SK-N-SH (cell line): ENCODE data around the gene CARMIL3. TPM values are rescaled to one million over a fixed set of nuclear protein-coding genes. Genes with fewer than 3 reads are reported as not detected.
A peak's percentile ranks its signal among the peaks of the same experiment; 100 is the strongest.

Experiments used
- CTCF ChIA-PET: fragments of 300-600, 350-600 bp; formaldehyde crosslinking; extraction: SDS; loops from one replicate; lab custom pipeline; 2021; lab: Yijun Ruan, JAX
- POLR2A ChIA-PET: fragments of 350-600 bp; sonication (Branson Sonifier 250); formaldehyde crosslinking; extraction: SDS; loops from one replicate; lab custom pipeline; 2020; ENCODE audit warnings: antibody characterized with exemption, inconsistent platforms; lab: Yijun Ruan, JAX
- DNase-seq: peaks from one replicate; pipeline ENCODE4 v3.0.0; 2012
- H2AFZ ChIP-seq: fragments of 200-600 bp; sonication (generic); 2 replicates; pipeline ENCODE4 v1.8.1; 2016; ENCODE audit warnings: antibody characterized with exemption, mild to moderate bottlenecking, low read depth
- H3F3A ChIP-seq: fragments of 200-600 bp; sonication (generic); replicated peaks from 2 replicates; pipeline ENCODE3; 2016; ENCODE audit warnings: antibody characterized with exemption, mild to moderate bottlenecking; ENCODE audit not compliant: insufficient read depth
- H3K27ac ChIP-seq, 2 experiments: fragments of 200-500 bp in 1 of 2; fragments of 200-600 bp in 1 of 2; sonication (Bioruptor generic) in 1 of 2; sonication (generic), shearing (Covaris generic) in 1 of 2; 2 replicates each; pipeline versions ENCODE4 v1.5.1 to v1.6.1; 2014 to 2016; ENCODE audit warnings: low read depth in 2 of 2, inconsistent platforms in 1 of 2, low read length in 1 of 2, mild to moderate bottlenecking in 1 of 2, mixed read lengths in 1 of 2
- H3K27me3 ChIP-seq: fragments of 200-600 bp; sonication (generic), shearing (Covaris generic); 2 replicates; pipeline ENCODE4 v1.6.1; 2016; ENCODE audit warnings: mixed run types; ENCODE audit not compliant: insufficient read depth
- H3K36me3 ChIP-seq, 2 experiments: fragments of 200-500 bp in 1 of 2; fragments of 200-600 bp in 1 of 2; sonication (Bioruptor generic) in 1 of 2; sonication (generic) in 1 of 2; replicated peaks in 1 of 2; 2 replicates each; pipeline versions ENCODE3 to v1.5.1; 2014 to 2016; ENCODE audit warnings: low read length in 1 of 2, mild to moderate bottlenecking in 1 of 2; ENCODE audit not compliant: insufficient read depth in 2 of 2, control insufficient read depth in 1 of 2
- H3K4me1 ChIP-seq, 2 experiments: fragments of 200-500 bp in 1 of 2; fragments of 200-600 bp in 1 of 2; sonication (Bioruptor generic) in 1 of 2; sonication (generic), shearing (Covaris generic) in 1 of 2; 2 replicates each; pipeline versions ENCODE4 v1.5.1 to v1.6.1; 2014 to 2016; ENCODE audit warnings: low read depth in 1 of 2, low read length in 1 of 2, mixed run types in 1 of 2; ENCODE audit not compliant: insufficient read depth in 2 of 2, control insufficient read depth in 1 of 2
- H3K4me2 ChIP-seq: fragments of 200-600 bp; sonication (generic), shearing (Covaris generic); 2 replicates; pipeline ENCODE4 v1.6.1; 2017; ENCODE audit warnings: mixed run types
- H3K4me3 ChIP-seq, 2 experiments: fragments of 200-500 bp in 1 of 2; fragments of 200-600 bp in 1 of 2; sonication (Bioruptor generic) in 1 of 2; sonication (generic), shearing (Covaris generic) in 1 of 2; 2 replicates each; pipeline versions ENCODE4 v1.5.1 to v1.8.1; 2014 to 2016; ENCODE audit warnings: low read depth in 2 of 2, inconsistent platforms in 1 of 2, low read length in 1 of 2, mild to moderate bottlenecking in 1 of 2, mixed read lengths in 1 of 2, moderate library complexity in 1 of 2
- H3K79me2 ChIP-seq: fragments of 200-600 bp; sonication (generic); 2 replicates; pipeline ENCODE4 v1.8.1; 2017; ENCODE audit warnings: mild to moderate bottlenecking; ENCODE audit not compliant: insufficient read depth
- H3K9ac ChIP-seq: fragments of 200-600 bp; sonication (generic); 2 replicates; pipeline ENCODE4 v1.6.1; 2017; ENCODE audit warnings: mixed run types
- H3K9me2 ChIP-seq: fragments of 200-600 bp; sonication (generic); 2 replicates; pipeline ENCODE4 v1.6.1; 2017; ENCODE audit warnings: mixed run types
- H3K9me3 ChIP-seq: fragments of 200-600 bp; sonication (generic); 2 replicates; pipeline ENCODE4 v1.6.1; 2017; ENCODE audit warnings: mixed run types, mild to moderate bottlenecking, moderate library complexity
- H4K20me1 ChIP-seq: fragments of 200-600 bp; sonication (generic); 2 replicates; pipeline ENCODE4 v1.6.1; 2017; ENCODE audit warnings: mild to moderate bottlenecking, mixed run types; ENCODE audit not compliant: insufficient read depth
- CHD2 ChIP-seq: fragments of 150-350 bp; IDR thresholded peaks from 2 replicates; pipeline ENCODE4 v1.6.1; 2018; ENCODE audit warnings: low read length; ENCODE audit not compliant: partially characterized antibody
- ELF1 ChIP-seq: IDR thresholded peaks from 2 replicates; pipeline ENCODE4 v1.4.0; 2012
- EP300 ChIP-seq, 2 experiments: IDR thresholded peaks; 2 replicates each; pipeline versions ENCODE4 v1.4.0 to v1.6.1; 2012; ENCODE audit warnings: borderline replicate concordance in 1 of 2, low read depth in 1 of 2, low read length in 1 of 2
- EZH2phosphoT487 ChIP-seq: fragments of 200-600 bp; sonication (generic); IDR thresholded peaks from 2 replicates; pipeline ENCODE4 v1.6.1; 2017; ENCODE audit warnings: low read depth, mixed run types, mild to moderate bottlenecking, antibody characterized with exemption, moderate library complexity, borderline replicate concordance
- FOXJ3 ChIP-seq: sonication (generic); formaldehyde crosslinking; IDR thresholded peaks from 2 replicates; pipeline ENCODE4 v1.5.1; 2020; ENCODE audit warnings: mild to moderate bottlenecking, missing genetic modification reagents
- FOXM1 ChIP-seq: IDR thresholded peaks from 2 replicates; pipeline ENCODE4 v1.4.0; 2012; ENCODE audit warnings: low read depth, mild to moderate bottlenecking
- GATA2 ChIP-seq: sonication (generic); formaldehyde crosslinking; IDR thresholded peaks from 2 replicates; pipeline ENCODE4 v1.5.0; 2020; ENCODE audit warnings: mild to moderate bottlenecking, missing genetic modification reagents
- JUND ChIP-seq: IDR thresholded peaks from 2 replicates; pipeline ENCODE4 v1.4.0; 2012
- MEF2A ChIP-seq: IDR thresholded peaks from 2 replicates; pipeline ENCODE4 v1.4.0; 2012; ENCODE audit warnings: low read depth, borderline replicate concordance
- MXI1 ChIP-seq: IDR thresholded peaks from 2 replicates; pipeline ENCODE4 v1.6.1; 2012; ENCODE audit warnings: mild to moderate bottlenecking, low read depth, low read length, improper control_type of control experiment
- NFIC ChIP-seq: IDR thresholded peaks from 2 replicates; pipeline ENCODE4 v1.4.0; 2012; ENCODE audit warnings: borderline replicate concordance
- NRF1 ChIP-seq: IDR thresholded peaks from 2 replicates; pipeline ENCODE4 v1.6.1; 2012; ENCODE audit warnings: low read depth, mild to moderate bottlenecking, low read length
- POLR2AphosphoS5 ChIP-seq: IDR thresholded peaks from 2 replicates; pipeline ENCODE4 v1.6.1; 2012; ENCODE audit warnings: low read depth, low read length
- RAD21 ChIP-seq: IDR thresholded peaks from 2 replicates; pipeline ENCODE4 v1.6.1; 2012; ENCODE audit warnings: mild to moderate bottlenecking, low read length
- RCOR1 ChIP-seq: fragments of 150-350 bp; IDR thresholded peaks from 2 replicates; pipeline ENCODE4 v1.6.1; 2017; ENCODE audit warnings: antibody characterized with exemption, low read length
- RXRA ChIP-seq: IDR thresholded peaks from 2 replicates; pipeline ENCODE4 v1.4.0; 2012; ENCODE audit warnings: low read depth, mild to moderate bottlenecking, borderline replicate concordance
- SIN3A ChIP-seq: IDR thresholded peaks from 2 replicates; pipeline ENCODE4 v1.6.1; 2012; ENCODE audit warnings: low read depth, mild to moderate bottlenecking, low read length, moderate library complexity, borderline replicate concordance
- TAF1 ChIP-seq: IDR thresholded peaks from 2 replicates; pipeline ENCODE4 v1.6.1; 2012; ENCODE audit warnings: low read depth, mild to moderate bottlenecking, low read length, moderate library complexity, borderline replicate concordance
- TEAD4 ChIP-seq: IDR thresholded peaks from 2 replicates; pipeline ENCODE4 v1.4.0; 2012; ENCODE audit warnings: mild to moderate bottlenecking, borderline replicate concordance; ENCODE audit not compliant: insufficient read depth
- YY1 ChIP-seq: IDR thresholded peaks from 2 replicates; pipeline ENCODE4 v1.4.0; 2012; ENCODE audit warnings: low read depth, mild to moderate bottlenecking
- WGBS: methylation state at CpG from one replicate; pipeline ENCODE4 v1.1.6; 2017; ENCODE audit warnings: low lambda C conversion rate; 5-methylcytosine and 5-hydroxymethylcytosine counted together
- polyA plus RNA-seq, 3 experiments: library from polyadenylated mRNA; depleted of rRNA; stranded (reverse); fragments of >200 nt; gene quantifications; 2 replicates each; pipeline ENCODE4 v1.2.3, GENCODE V29; 2012
- TF ChIP-seq, protein P1 (sequence below): IDR thresholded peaks from 2 replicates; pipeline ENCODE4 v1.4.0; 2012; ENCODE audit warnings: low read depth
- TF ChIP-seq, protein P2 (sequence below): fragments of 150-350 bp; IDR thresholded peaks from 2 replicates; pipeline ENCODE4 v1.6.1; 2016; ENCODE audit warnings: mild to moderate bottlenecking, low read depth, low read length
- TF ChIP-seq, protein P3 (sequence below): IDR thresholded peaks from 2 replicates; pipeline ENCODE4 v1.4.0; 2012; ENCODE audit warnings: low read depth, borderline replicate concordance
- TF ChIP-seq, protein P4 (sequence below): fragments of 150-350 bp; IDR thresholded peaks from 2 replicates; pipeline ENCODE4 v1.6.1; 2017; ENCODE audit warnings: antibody characterized with exemption, low read length, low read depth, borderline replicate concordance
- TF ChIP-seq, protein P5 (sequence below): IDR thresholded peaks from 2 replicates; pipeline ENCODE4; 2012
- TF ChIP-seq, protein P6 (sequence below): fragments of 200-600 bp; sonication (generic); IDR thresholded peaks from 2 replicates; pipeline ENCODE4 v1.6.1; 2017; ENCODE audit warnings: antibody characterized with exemption, mild to moderate bottlenecking, moderate library complexity

CARMIL3 gene
- polyA plus RNA-seq, 1 of the 3 experiments (the other 2 are of a cell fraction) = 0.43 TPM

DNA sequence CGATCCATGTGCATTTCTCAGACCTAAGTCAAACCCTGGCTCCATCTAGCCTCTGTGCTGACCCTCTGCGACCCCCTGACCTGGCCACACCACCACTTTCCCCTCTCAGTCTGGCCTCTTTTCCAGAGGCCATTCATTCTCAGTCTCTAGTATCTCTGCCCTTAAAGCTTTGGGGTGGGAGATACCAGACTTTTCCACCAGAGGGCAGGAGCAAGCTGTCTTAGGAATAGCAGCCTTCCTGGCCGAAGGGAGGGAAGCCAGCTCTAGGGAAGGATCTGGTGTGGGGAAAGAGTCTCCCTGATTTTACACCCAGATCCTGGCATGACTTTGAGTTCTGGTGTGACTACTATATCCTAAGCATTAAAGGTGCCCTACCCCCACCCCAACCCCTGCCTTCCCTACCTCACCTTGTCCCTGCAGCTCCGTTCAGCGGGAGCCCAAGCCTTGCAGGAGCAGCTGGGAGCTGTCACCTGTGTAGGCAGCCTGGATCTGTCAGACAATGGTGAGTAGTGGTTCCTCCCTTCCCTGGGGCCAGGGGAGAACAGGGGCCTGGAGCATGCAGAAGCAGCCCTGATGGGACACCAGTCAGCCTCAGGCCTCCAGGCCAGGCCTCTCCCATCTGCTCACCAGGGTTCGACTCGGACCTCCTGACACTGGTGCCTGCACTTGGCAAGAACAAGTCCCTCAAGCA is 6.6 kb downstream of the CARMIL3 start:
- ChIA-PET POLR2A (interaction anchor here (0.6 to 2.4 kb wide), 7 partner anchors 22 to 57 kb away, joined by 3 to 44 read pairs (median 5); partner anchors contain the start of gene PCK2), CTCF (interaction anchor here (0.6 to 42.8 kb wide), 21 partner anchors 12 to 489 kb away, joined by 3 to 1159 read pairs (median 5); partner anchors contain the start of genes CPNE6, DCAF11, FITM1 and IPO4)
- Histone ChIP-seq H3K9me3 (no peaks in the 10 kb centered on the region), H3K79me2 (no peaks in the 10 kb centered on the region), H3K36me3 (no peaks in the 10 kb centered on the region), H3K9me2 (no peaks in the 10 kb centered on the region), H3K27me3 (no peaks in the 10 kb centered on the region), H3K4me1 (peaks cover 0 to 3% of the 10 kb centered on the region in 2 experiments; a peak in 1 of 4 replicates), H3K9ac (no peak overlapping the region), H3K4me2 (no peak overlapping the region), H3K27ac (no peak overlapping the region), H2AFZ (no peak overlapping the region), H3K4me3 (no peak overlapping the region; a peak in 1 of 4 replicates), H3F3A (no peaks in the 10 kb centered on the region), H4K20me1 (no peaks in the 10 kb centered on the region)
- WGBS = 50% methylated on average over 4 of the region's 7 CpGs
- DNase-seq = peak; percentile 91
- no peak for TF ChIP-seq MXI1
- no peak for TF ChIP-seq RXRA
- TF ChIP-seq, protein P1, sequence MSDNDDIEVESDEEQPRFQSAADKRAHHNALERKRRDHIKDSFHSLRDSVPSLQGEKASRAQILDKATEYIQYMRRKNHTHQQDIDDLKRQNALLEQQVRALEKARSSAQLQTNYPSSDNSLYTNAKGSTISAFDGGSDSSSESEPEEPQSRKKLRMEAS = no peak
- TF ChIP-seq SIN3A = no peak
- TF ChIP-seq, protein P2, sequence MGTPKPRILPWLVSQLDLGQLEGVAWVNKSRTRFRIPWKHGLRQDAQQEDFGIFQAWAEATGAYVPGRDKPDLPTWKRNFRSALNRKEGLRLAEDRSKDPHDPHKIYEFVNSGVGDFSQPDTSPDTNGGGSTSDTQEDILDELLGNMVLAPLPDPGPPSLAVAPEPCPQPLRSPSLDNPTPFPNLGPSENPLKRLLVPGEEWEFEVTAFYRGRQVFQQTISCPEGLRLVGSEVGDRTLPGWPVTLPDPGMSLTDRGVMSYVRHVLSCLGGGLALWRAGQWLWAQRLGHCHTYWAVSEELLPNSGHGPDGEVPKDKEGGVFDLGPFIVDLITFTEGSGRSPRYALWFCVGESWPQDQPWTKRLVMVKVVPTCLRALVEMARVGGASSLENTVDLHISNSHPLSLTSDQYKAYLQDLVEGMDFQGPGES = no peak
- TF ChIP-seq GATA2 = no peak
- TF ChIP-seq, protein P3, sequence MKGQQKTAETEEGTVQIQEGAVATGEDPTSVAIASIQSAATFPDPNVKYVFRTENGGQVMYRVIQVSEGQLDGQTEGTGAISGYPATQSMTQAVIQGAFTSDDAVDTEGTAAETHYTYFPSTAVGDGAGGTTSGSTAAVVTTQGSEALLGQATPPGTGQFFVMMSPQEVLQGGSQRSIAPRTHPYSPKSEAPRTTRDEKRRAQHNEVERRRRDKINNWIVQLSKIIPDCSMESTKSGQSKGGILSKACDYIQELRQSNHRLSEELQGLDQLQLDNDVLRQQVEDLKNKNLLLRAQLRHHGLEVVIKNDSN = no peak
- TF ChIP-seq POLR2AphosphoS5 = no peak
- no peak for TF ChIP-seq EP300 (IDR thresholded peaks at IDR 0.05; ENCODE audit: borderline replicate concordance in 1 of 2, low read depth in 1 of 2, low read length in 1 of 2)
- TF ChIP-seq JUND = no peak
- TF ChIP-seq FOXJ3 (CRISPR knock-in tag) = no peak
- TF ChIP-seq RCOR1 = no peak
- TF ChIP-seq RAD21 = peak; percentile 99
- no peak for TF ChIP-seq MEF2A
- TF ChIP-seq NFIC = no peak
- TF ChIP-seq EZH2phosphoT487 = no peak
- TF ChIP-seq NRF1 = peak; percentile 29; the same call in 1 of the 2 replicates
- TF ChIP-seq YY1 = no peak
- no peak for TF ChIP-seq TEAD4
- TF ChIP-seq, protein P4, sequence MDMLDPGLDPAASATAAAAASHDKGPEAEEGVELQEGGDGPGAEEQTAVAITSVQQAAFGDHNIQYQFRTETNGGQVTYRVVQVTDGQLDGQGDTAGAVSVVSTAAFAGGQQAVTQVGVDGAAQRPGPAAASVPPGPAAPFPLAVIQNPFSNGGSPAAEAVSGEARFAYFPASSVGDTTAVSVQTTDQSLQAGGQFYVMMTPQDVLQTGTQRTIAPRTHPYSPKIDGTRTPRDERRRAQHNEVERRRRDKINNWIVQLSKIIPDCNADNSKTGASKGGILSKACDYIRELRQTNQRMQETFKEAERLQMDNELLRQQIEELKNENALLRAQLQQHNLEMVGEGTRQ = no peak
- TF ChIP-seq CHD2 = peak; percentile 37
- no peak for TF ChIP-seq TAF1
- TF ChIP-seq, protein P5, sequence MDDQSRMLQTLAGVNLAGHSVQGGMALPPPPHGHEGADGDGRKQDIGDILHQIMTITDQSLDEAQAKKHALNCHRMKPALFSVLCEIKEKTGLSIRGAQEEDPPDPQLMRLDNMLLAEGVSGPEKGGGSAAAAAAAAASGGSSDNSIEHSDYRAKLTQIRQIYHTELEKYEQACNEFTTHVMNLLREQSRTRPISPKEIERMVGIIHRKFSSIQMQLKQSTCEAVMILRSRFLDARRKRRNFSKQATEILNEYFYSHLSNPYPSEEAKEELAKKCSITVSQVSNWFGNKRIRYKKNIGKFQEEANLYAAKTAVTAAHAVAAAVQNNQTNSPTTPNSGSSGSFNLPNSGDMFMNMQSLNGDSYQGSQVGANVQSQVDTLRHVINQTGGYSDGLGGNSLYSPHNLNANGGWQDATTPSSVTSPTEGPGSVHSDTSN = no peak
- TF ChIP-seq FOXM1 = no peak
- TF ChIP-seq ELF1 = no peak
- TF ChIP-seq, protein P6, sequence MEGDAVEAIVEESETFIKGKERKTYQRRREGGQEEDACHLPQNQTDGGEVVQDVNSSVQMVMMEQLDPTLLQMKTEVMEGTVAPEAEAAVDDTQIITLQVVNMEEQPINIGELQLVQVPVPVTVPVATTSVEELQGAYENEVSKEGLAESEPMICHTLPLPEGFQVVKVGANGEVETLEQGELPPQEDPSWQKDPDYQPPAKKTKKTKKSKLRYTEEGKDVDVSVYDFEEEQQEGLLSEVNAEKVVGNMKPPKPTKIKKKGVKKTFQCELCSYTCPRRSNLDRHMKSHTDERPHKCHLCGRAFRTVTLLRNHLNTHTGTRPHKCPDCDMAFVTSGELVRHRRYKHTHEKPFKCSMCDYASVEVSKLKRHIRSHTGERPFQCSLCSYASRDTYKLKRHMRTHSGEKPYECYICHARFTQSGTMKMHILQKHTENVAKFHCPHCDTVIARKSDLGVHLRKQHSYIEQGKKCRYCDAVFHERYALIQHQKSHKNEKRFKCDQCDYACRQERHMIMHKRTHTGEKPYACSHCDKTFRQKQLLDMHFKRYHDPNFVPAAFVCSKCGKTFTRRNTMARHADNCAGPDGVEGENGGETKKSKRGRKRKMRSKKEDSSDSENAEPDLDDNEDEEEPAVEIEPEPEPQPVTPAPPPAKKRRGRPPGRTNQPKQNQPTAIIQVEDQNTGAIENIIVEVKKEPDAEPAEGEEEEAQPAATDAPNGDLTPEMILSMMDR = peak; percentile 84
